Pons (tissue), 1 donor: ENCODE measurements around the gene DOK7.

ENCODE experiments used
- DNase-seq: peaks from one replicate; pipeline ENCODE4 v3.0.0-alpha.2; 2016; ENCODE audit warnings: low spot score

Gene DOK7

GRCh38 chr4:3462790-3463415, at the start of gene DOK7:
DOK7 (plus strand) TSS chr4:3463306; CDS start chr4:3463376, 70 bp downstream.
- DNase-seq = no peak

GRCh38 chr4:3413675-3414420, 49.3 kb upstream of the DOK7 start:
- no peak for DNase-seq

- DNase-seq = peak; percentile 62
These were observed 48.5 kb upstream of the DOK7 start for GRCh38 chr4:3414421-3415279.

- no peak for DNase-seq
These were observed 47.5 kb upstream of the DOK7 start for GRCh38 chr4:3415471-3416141.

- DNase-seq = no peak
These were observed 46.8 kb upstream of the DOK7 start for GRCh38 chr4:3416270-3416669.

GRCh38 chr4:3416821-3417221, 46.3 kb upstream of the DOK7 start:
- DNase-seq = no peak

GRCh38 chr4:3417448-3417847, 45.7 kb upstream of the DOK7 start:
- DNase-seq = no peak

GRCh38 chr4:3418029-3418762, 44.9 kb upstream of the DOK7 start:
- no peak for DNase-seq

GRCh38 chr4:3419836-3420605, 43.1 kb upstream of the DOK7 start:
- no peak for DNase-seq

GRCh38 chr4:3420606-3420955, 42.5 kb upstream of the DOK7 start:
- no peak for DNase-seq

GRCh38 chr4:3420956-3421355, 42.1 kb upstream of the DOK7 start:
- DNase-seq = no peak

GRCh38 chr4:3421470-3421869, 41.6 kb upstream of the DOK7 start:
- DNase-seq = no peak

GRCh38 chr4:3422241-3422801, 40.8 kb upstream of the DOK7 start:
- no peak for DNase-seq

GRCh38 chr4:3422808-3423297, 40.3 kb upstream of the DOK7 start:
- DNase-seq = no peak

GRCh38 chr4:3423406-3423805, 39.7 kb upstream of the DOK7 start:
- no peak for DNase-seq

GRCh38 chr4:3423952-3424351, 39.2 kb upstream of the DOK7 start:
- no peak for DNase-seq

- DNase-seq = no peak
These were observed 38.5 kb upstream of the DOK7 start for GRCh38 chr4:3424522-3425095.

- no peak for DNase-seq
These were observed 36.5 kb upstream of the DOK7 start for GRCh38 chr4:3426465-3427133.

- DNase-seq = no peak
These were observed 36.0 kb upstream of the DOK7 start for GRCh38 chr4:3427134-3427476.
